Right lobe of liver (tissue), 4 donors: ENCODE measurements around the gene DBN1.

Experiments used
- POLR2A ChIP-seq: fragments of 450-650 bp; IDR thresholded peaks from one replicate; pipeline ENCODE4 v1.6.1; 2017; ENCODE audit warnings: antibody characterized with exemption, mild to moderate bottlenecking
- TF ChIP-seq, protein P1 (sequence below), 4 donors: fragments of 200-600 bp in 3 of 4; fragments of 450-650 bp in 1 of 4; IDR thresholded peaks; one replicate each; pipeline versions ENCODE4 v1.5.1 to v1.8.0; 2016 to 2022; ENCODE audit warnings: antibody characterized with exemption in 4 of 4, mild to moderate bottlenecking in 2 of 4
- donor health status: DM: no; HTN: no; CAD: no.
- donor health status: DM: no; HTN: no; CAD: no.
- donor health status: DM: no; HTN: yes; CAD: no.

DNA sequence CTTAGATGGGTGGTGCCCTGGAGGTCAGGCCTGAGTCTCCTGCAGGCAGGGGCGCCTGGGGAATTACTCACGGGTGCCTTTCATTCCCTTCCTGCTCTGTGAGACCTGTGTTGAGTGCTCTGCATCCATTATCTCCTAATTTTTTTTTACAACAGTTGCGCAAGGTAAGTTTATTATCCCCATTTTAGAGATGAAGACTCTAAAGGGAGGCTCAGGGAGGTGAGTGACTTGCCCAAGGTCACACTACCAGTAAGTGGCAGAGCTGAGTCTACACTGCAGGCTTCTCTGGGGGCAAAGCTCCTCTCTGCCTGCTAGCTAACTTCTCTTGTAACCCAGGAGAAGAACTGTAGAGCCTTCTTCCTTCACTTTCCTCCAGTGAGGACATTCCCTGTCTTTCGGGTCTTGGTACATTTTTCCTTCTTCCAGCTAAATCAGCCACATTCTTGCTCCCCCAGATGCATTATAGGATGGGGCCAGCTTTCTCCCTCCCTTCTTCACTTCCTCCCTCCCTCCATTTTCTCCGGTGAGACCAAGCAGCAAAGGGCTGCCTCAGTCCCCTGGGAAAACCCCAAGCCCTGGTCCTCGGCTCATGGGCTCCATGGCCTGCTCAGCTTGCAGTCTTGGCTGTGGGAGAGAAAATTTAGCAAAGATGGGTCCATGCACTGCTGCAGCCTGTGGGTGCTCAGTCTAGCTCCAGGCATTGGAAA is 25.0 kb downstream of the DBN1 start:
- TF ChIP-seq, protein P1, sequence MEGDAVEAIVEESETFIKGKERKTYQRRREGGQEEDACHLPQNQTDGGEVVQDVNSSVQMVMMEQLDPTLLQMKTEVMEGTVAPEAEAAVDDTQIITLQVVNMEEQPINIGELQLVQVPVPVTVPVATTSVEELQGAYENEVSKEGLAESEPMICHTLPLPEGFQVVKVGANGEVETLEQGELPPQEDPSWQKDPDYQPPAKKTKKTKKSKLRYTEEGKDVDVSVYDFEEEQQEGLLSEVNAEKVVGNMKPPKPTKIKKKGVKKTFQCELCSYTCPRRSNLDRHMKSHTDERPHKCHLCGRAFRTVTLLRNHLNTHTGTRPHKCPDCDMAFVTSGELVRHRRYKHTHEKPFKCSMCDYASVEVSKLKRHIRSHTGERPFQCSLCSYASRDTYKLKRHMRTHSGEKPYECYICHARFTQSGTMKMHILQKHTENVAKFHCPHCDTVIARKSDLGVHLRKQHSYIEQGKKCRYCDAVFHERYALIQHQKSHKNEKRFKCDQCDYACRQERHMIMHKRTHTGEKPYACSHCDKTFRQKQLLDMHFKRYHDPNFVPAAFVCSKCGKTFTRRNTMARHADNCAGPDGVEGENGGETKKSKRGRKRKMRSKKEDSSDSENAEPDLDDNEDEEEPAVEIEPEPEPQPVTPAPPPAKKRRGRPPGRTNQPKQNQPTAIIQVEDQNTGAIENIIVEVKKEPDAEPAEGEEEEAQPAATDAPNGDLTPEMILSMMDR (IDR thresholded peaks at IDR 0.05) = no peak
- no peak for TF ChIP-seq POLR2A
